GM12873 (cell line): ENCODE measurements around the gene DRAXIN.

ENCODE experiments used
- CTCF ChIP-seq: IDR thresholded peaks from 2 replicates; pipeline ENCODE4 v1.5.1; 2012; ENCODE audit warnings: low read depth, mild to moderate bottlenecking, moderate library complexity, low read length, control low read depth; ENCODE audit not compliant: insufficient read depth; ENCODE audit errors: missing control alignments

The DRAXIN gene

DNA sequence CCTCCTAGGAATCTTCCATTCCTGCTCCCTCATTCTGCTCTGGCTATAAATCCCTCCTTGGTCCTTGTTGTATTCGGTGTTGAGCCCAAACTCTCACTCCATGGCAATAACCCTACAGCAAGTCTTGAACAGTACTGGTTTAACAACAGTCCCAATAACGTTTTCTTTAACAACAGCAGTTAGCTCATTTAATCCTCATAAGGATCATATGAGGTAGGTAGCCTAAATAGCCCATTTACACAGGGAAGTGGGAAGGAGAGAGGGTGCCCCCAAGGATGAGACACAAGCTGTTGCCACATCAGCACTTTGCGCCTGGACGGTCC lies 44.0 kb downstream of the DRAXIN start:
- TF ChIP-seq CTCF: no peak

DNA sequence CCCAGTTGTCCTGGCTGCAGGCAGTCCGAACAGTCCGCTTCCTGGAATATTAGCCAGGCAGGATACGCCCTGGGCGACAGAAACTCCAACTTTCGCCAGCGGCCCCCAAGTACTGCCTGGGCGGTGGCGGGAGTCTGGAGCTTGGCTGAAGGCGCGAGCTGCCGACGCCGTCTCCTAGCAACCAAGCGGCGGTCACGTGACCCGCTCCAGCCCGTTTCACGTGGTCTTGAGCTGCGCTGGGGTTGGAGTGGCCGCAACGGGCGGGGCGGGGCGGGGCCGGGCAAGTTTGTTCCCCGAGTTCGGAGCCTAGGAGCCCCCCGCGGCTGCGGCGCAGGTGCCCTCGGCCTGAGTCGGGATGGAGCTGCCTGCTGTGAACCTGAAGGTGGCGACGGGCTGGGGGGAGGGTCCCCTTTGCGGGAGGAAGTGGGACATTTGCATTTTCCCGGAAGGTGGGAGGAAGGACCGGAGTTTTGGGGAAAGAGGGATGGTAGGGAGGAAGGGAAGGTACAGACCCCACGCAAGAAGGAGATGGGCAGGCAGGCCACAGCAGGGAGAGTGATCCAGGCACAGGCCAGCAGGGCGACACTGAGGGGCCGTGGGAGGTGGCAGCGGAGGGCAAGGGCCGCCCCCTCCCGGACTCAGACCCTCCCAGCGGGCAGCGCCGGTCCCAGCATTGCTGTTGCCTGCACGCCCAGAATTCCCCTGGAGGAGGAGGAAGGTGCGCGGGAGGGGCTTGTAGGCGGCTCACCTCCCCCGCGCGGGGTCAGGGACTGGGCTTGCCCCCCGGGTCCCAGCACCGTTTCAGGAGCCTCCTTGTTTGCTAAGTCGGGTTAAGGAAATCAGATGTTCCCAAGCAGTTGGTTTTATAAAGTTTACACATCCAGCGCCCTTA lies 44.6 kb downstream of the DRAXIN start, which contains the start of gene AGTRAP:
Gene AGTRAP, plus strand, starts transcription at position 283 of the 892 bp plus-strand sequence. Its CDS starts 73 bp downstream, at position 356.
- no peak for TF ChIP-seq CTCF

DNA sequence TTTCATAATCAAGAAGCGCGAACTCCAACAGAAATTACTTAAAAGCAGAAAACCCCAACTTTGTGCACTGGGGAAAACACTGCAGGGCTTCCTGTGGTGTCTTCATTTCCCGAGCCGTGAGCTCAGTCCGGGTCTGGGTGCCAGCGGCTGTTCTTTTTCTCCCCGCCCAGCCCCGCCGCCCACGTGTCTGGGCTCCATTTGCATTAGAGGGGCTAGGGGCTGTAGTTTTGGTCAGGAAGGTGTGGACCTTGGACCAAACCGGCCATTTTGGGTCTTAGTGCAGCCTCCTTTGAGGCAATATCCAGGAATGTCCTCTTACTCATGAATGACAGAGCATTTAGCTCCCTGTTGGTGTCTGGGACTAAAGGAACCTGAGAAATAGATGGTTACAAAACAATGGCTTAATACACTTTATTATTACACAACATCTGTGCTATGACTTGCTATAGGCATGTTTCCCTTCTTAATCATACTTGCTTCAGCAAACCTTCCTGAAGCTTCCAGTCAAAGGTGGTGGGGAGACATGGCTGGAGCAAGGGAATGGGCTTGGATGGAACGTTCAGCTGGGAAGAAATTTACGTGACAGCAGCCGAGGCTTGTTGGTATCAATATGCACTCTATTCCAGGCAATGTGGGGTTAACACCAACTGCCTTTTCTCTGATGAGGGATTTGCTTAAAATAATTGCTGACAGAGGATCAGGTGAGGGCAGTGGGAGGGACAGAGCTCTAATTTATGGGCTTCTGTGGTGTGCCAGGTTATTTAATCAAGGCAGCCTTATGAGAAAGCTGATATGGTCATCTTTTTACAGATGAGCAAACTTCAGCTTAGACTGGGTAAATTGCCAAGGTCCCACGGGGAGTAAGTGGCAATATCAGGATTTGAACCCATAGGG lies 45.5 kb downstream of the DRAXIN start:
- no peak for TF ChIP-seq CTCF

DNA sequence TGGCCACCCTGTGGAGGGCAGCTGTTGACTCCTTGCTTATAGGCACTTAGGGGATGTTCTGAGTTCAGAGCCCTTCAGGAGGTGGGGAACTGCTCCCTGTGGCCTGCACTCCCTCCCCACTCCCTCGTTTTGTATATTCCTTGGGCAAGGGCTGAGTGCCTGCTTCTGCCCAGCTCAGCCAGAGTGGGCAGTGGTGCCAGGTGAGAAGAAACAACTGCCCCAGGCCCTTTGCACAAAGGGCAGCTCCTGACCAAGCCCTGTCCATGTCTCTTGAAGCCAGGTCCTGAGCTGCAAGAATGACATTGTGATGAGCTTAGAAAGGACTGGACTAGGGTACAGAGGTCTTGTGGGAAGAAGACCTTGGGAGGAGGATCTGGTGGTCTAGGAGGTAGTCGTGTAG lies 46.6 kb downstream of the DRAXIN start:
- no peak for TF ChIP-seq CTCF

DNA sequence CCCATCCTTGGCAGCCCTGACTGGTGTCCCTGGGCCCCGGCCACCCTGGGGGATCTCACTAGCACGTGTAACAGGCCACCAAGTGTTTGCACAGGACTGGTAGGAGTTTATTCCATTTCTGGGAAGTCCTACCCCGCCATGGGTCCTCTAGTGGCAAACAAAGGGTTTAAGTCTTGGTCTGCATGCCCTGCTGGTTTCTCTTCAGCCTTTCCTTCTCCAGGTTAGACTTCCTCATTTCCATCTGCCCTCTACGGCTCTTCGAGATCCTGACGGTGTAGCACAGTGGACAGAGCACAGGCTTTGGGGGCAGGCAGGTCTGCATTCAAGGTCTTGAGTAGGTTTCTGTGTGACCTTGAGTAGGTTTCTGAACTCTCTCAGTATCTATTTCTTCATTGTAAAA lies 47.3 kb downstream of the DRAXIN start:
- no peak for TF ChIP-seq CTCF

GRCh38 chr1:11740258-11741192 lies 49.0 kb downstream of the DRAXIN start:
- no peak for TF ChIP-seq CTCF
